ENCODE results near the gene PMFBP1. TPM values are rescaled to one million over a fixed set of nuclear protein-coding genes. Genes with fewer than 3 reads are reported as not detected.

The PMFBP1 gene
- total and polyA plus RNA-seq, 2 of the 4 experiments (the other 2 are of a cell fraction), result under 0.01 TPM; not detected in 1

GRCh38 chr16:72197545-72197944 lies 25.6 kb upstream of the PMFBP1 start:
- Histone ChIP-seq H3K4me3 (ENCODE audit: insufficient read depth, low read depth, low read length) (no peak overlapping the region), H3K14ac (replicated peaks; ENCODE audit: low read depth, low read length) (no peak overlapping the region), H3K23ac (ENCODE audit: low read depth, low read length) (no peak overlapping the region), H2AFZ (replicated peaks; ENCODE audit: low read length, poor library complexity) (no peak overlapping the region), H3K9me1 (ENCODE audit: insufficient read depth, low read length) (no peaks in the 10 kb centered on the region), H2BK20ac (ENCODE audit: low read depth, low read length) (no peak overlapping the region), H3K36me3 (ENCODE audit: control insufficient read depth, insufficient read depth, low read length) (no peaks in the 10 kb centered on the region), H3K27ac (ENCODE audit: insufficient read depth, low read length) (no peak overlapping the region), H3K18ac (ENCODE audit: low read depth, low read length) (no peak overlapping the region), H2AK5ac (ENCODE audit: low read depth, low read length) (no peak overlapping the region), H3K4me2 (ENCODE audit: low read depth, low read length) (no peak overlapping the region), H3K9me3 (ENCODE audit: control insufficient read depth, insufficient read depth, low read length) (no peaks in the 10 kb centered on the region), H3K79me1 (ENCODE audit: low read depth in 1 of 2, low read length in 2 of 2) (no peaks in the 10 kb centered on the region), H3K9ac (ENCODE audit: low read depth, low read length) (no peak overlapping the region), H2BK120ac (ENCODE audit: low read depth, low read length) (no peak overlapping the region), H2BK5ac (ENCODE audit: low read depth, low read length, poor library complexity, severe bottlenecking) (no peak overlapping the region), H3K27me3 (ENCODE audit: control insufficient read depth, insufficient read depth, low read length) (peaks cover 1% of the 10 kb centered on the region; the same call in 1 of the 2 replicates), H3K4ac (ENCODE audit: low read depth, low read length) (no peak overlapping the region), H4K5ac (ENCODE audit: low read depth, low read length) (no peak overlapping the region), H3K4me1 (ENCODE audit: control insufficient read depth, insufficient read depth, low read length) (no peaks in the 10 kb centered on the region), H3K56ac (ENCODE audit: extremely low read depth, insufficient read depth, low read length) (no peak overlapping the region), H2BK15ac (ENCODE audit: low read depth, low read length) (no peak overlapping the region), H2AK9ac (replicated peaks; ENCODE audit: low read depth, low read length, poor library complexity) (no peak overlapping the region), H4K91ac (ENCODE audit: insufficient read depth, low read depth, low read length) (no peak overlapping the region), H4K8ac (ENCODE audit: low read depth in 2 of 2, low read length in 2 of 2) (no peak overlapping the region), H4K20me1 (ENCODE audit: insufficient read depth, low read length) (no peaks in the 10 kb centered on the region)
- DNase-seq (no peak), ATAC-seq (ENCODE audit: low read depth) (no peak)
- CTCF ChIA-PET, result no interaction called here
- POLR2A ChIA-PET (ENCODE audit: unreplicated experiment), result no interaction called here
- dilution Hi-C loops (cut with HindIII; ENCODE audit: low sequenced_read_pairs, unreplicated experiment) (no loop called here), in situ Hi-C loops (cut with MboI; ENCODE audit: low sequenced_read_pairs) (no loop called here), intact Hi-C loops (cut with micrococcal nuclease) (no loop called here)
- TF ChIP-seq USF2 (IDR thresholded peaks at IDR 0.05; ENCODE audit: low read depth, low read length), result no peak
- no CpG with 5 or more reads among the region's 4 CpGs for WGBS, 2 experiments (ENCODE audit: extremely low coverage in 2 of 2, insufficient read length in 1 of 2)
- BruUV-seq (replicated peaks), result no TSS peak

Data from IMR-90 (cell line).